ENCODE data around the gene NUP210L. TPM values are rescaled to one million over a fixed set of nuclear protein-coding genes. Genes with fewer than 3 reads are reported as not detected.

The NUP210L gene
- total RNA-seq, 1 donor from 2014 or later = 2.1 TPM

GRCh38 chr1:153976819-153977249 lies 178.0 kb downstream of the NUP210L start:
- H3K36me3 ChIP-seq = peaks cover 45% of the 10 kb centered on the region
- intact Hi-C loops (cut with DNase I) = no loop called here
- TF ChIP-seq, protein P1, sequence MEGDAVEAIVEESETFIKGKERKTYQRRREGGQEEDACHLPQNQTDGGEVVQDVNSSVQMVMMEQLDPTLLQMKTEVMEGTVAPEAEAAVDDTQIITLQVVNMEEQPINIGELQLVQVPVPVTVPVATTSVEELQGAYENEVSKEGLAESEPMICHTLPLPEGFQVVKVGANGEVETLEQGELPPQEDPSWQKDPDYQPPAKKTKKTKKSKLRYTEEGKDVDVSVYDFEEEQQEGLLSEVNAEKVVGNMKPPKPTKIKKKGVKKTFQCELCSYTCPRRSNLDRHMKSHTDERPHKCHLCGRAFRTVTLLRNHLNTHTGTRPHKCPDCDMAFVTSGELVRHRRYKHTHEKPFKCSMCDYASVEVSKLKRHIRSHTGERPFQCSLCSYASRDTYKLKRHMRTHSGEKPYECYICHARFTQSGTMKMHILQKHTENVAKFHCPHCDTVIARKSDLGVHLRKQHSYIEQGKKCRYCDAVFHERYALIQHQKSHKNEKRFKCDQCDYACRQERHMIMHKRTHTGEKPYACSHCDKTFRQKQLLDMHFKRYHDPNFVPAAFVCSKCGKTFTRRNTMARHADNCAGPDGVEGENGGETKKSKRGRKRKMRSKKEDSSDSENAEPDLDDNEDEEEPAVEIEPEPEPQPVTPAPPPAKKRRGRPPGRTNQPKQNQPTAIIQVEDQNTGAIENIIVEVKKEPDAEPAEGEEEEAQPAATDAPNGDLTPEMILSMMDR (IDR thresholded peaks at IDR 0.05) = no peak
- H3K4me3 ChIP-seq = peak overlapping the region; percentile 100
- no peaks in the 10 kb centered on the region for H3K9me3 ChIP-seq
- H3K27ac ChIP-seq = peak overlapping the region; percentile 95
- H3K27me3 ChIP-seq = no peaks in the 10 kb centered on the region
- H3K4me1 ChIP-seq = peaks cover 17% of the 10 kb centered on the region
- DNase-seq (no peak), ATAC-seq (no peak)

GRCh38 chr1:153973525-153973924 lies 181.3 kb downstream of the NUP210L start:
- no peak for ATAC-seq

GRCh38 chr1:153973071-153973470 lies 181.8 kb downstream of the NUP210L start:
- Histone ChIP-seq H3K9me3 (no peaks in the 10 kb centered on the region), H3K27me3 (no peaks in the 10 kb centered on the region), H3K4me1 (peaks cover 20% of the 10 kb centered on the region), H3K36me3 (peaks cover 34% of the 10 kb centered on the region), H3K27ac (no peak overlapping the region), H3K4me3 (no peak overlapping the region)
- intact Hi-C loops (cut with DNase I) = no loop called here
- TF ChIP-seq, protein P1 (IDR thresholded peaks at IDR 0.05) = no peak
- DNase-seq (no peak), ATAC-seq (no peak)

More at GRCh38 chr1:153973525-153973924, 181.3 kb downstream of the NUP210L start:
- Histone ChIP-seq H3K4me1 (peaks cover 22% of the 10 kb centered on the region), H3K27me3 (no peaks in the 10 kb centered on the region), H3K27ac (no peak overlapping the region), H3K36me3 (peaks cover 34% of the 10 kb centered on the region), H3K4me3 (no peak overlapping the region), H3K9me3 (no peaks in the 10 kb centered on the region)
- intact Hi-C loops (cut with DNase I) = no loop called here
- TF ChIP-seq, protein P1 (IDR thresholded peaks at IDR 0.05) = no peak
- no peak for DNase-seq

DNA sequence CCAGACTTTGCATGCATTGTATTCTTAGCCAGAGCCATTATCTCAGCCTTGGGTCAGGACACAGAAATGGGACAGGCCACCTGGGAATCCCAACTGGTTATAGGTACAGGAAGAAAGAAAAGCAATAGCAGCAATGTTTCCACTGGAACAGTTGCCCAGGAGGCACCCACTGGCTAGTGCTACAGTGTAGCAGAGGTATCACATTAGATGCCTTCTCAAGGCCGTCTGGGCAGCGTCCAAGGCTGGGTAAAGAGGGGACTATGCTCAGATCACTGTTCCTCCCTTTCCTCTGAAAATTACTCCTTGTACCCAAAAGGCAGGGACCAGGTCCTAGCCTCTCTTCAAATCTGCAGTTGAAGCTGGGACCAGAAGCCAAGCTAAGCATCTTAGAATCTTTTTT lies 184.5 kb downstream of the NUP210L start:
- no peak overlapping the region for H3K4me3 ChIP-seq
- TF ChIP-seq, protein P1 (IDR thresholded peaks at IDR 0.05) = no peak
- no peaks in the 10 kb centered on the region for H3K9me3 ChIP-seq
- intact Hi-C loops (cut with DNase I) = no loop called here
- no peak for DNase-seq
- peaks cover 24% of the 10 kb centered on the region for H3K4me1 ChIP-seq
- H3K27ac ChIP-seq = no peak overlapping the region
- H3K27me3 ChIP-seq = no peaks in the 10 kb centered on the region
- H3K36me3 ChIP-seq = peaks cover 22% of the 10 kb centered on the region
- no peak for ATAC-seq

GRCh38 chr1:153968972-153969371 lies 185.9 kb downstream of the NUP210L start:
- Histone ChIP-seq H3K9me3 (no peaks in the 10 kb centered on the region), H3K4me3 (no peak overlapping the region), H3K4me1 (peaks cover 24% of the 10 kb centered on the region), H3K27ac (no peak overlapping the region), H3K27me3 (no peaks in the 10 kb centered on the region), H3K36me3 (peaks cover 9% of the 10 kb centered on the region)
- DNase-seq (no peak), ATAC-seq (no peak)
- TF ChIP-seq, protein P1 (IDR thresholded peaks at IDR 0.05) = no peak
- intact Hi-C loops (cut with DNase I) = no loop called here

DNA sequence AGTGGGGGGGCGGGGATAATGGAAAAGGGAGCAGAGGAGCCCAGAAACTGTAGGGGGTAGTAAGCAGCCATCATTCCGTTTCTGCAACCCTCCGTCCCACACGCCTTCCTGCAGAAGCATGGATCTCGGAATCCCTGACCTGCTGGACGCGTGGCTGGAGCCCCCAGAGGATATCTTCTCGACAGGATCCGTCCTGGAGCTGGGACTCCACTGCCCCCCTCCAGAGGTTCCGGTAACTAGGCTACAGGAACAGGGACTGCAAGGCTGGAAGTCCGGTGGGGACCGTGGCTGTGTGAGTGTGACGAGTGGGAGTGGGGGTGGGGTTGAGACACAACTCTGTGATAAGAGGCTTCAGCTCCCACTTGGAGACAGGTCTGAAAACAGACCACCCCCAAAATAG lies 186.5 kb downstream of the NUP210L start:
- no peak for DNase-seq
- peaks cover 3% of the 10 kb centered on the region for H3K36me3 ChIP-seq
- no peaks in the 10 kb centered on the region for H3K9me3 ChIP-seq
- ATAC-seq = no peak
- no peaks in the 10 kb centered on the region for H3K27me3 ChIP-seq
- TF ChIP-seq, protein P1 (IDR thresholded peaks at IDR 0.05) = no peak
- peak overlapping the region; percentile 24 for H3K27ac ChIP-seq
- intact Hi-C loops (cut with DNase I) = no loop called here
- peaks cover 24% of the 10 kb centered on the region for H3K4me1 ChIP-seq
- peak overlapping the region; percentile 75 for H3K4me3 ChIP-seq
